ENCODE measurements around the gene MRNIP. TPM values are rescaled to one million over a fixed set of nuclear protein-coding genes. Genes with fewer than 3 reads are reported as not detected.

The MRNIP gene
- polyA plus RNA-seq, 1 donor, result 39.4 TPM

- Histone ChIP-seq H3K9me3 (ENCODE audit: control insufficient read depth, low read depth, low read length) (peaks cover 7% of the 10 kb centered on the region), H3K36me3 (ENCODE audit: control insufficient read depth, insufficient read depth, low read length) (peaks cover 88% of the 10 kb centered on the region), H3K27ac (ENCODE audit: low read length) (no peak overlapping the region), H3K4me1 (ENCODE audit: control insufficient read depth, insufficient read depth, low read length) (no peaks in the 10 kb centered on the region), H3K27me3 (ENCODE audit: control insufficient read depth, insufficient read depth, low read length) (no peaks in the 10 kb centered on the region), H3K4me3 (ENCODE audit: low read length) (no peak overlapping the region)
- no CpG with 5 or more reads among the region's 11 CpGs for WGBS (ENCODE audit: insufficient coverage, low lambda C conversion rate)
- no peak for DNase-seq
Observed at GRCh38 chr5:179887095-179887494, 28.5 kb upstream of the MRNIP start.

GRCh38 chr5:179886190-179886911, 27.7 kb upstream of the MRNIP start:
- WGBS (ENCODE audit: insufficient coverage, low lambda C conversion rate), result 83% methylated on average over 3 of the region's 14 CpGs
- Histone ChIP-seq H3K4me3 (ENCODE audit: low read length) (no peak overlapping the region), H3K36me3 (ENCODE audit: control insufficient read depth, insufficient read depth, low read length) (peaks cover 80% of the 10 kb centered on the region), H3K27ac (ENCODE audit: low read length) (no peak overlapping the region), H3K27me3 (ENCODE audit: control insufficient read depth, insufficient read depth, low read length) (no peaks in the 10 kb centered on the region), H3K4me1 (ENCODE audit: control insufficient read depth, insufficient read depth, low read length) (no peaks in the 10 kb centered on the region), H3K9me3 (ENCODE audit: control insufficient read depth, low read depth, low read length) (peaks cover 7% of the 10 kb centered on the region)
- DNase-seq, result no peak

- no peak for DNase-seq
- H3K27me3 ChIP-seq (ENCODE audit: control insufficient read depth, insufficient read depth, low read length), result no peaks in the 10 kb centered on the region
- no peak overlapping the region for H3K4me3 ChIP-seq (ENCODE audit: low read length)
- peaks cover 7% of the 10 kb centered on the region for H3K9me3 ChIP-seq (ENCODE audit: control insufficient read depth, low read depth, low read length)
- 100% methylated on average over 2 of the region's 13 CpGs for WGBS (ENCODE audit: insufficient coverage, low lambda C conversion rate)
- H3K4me1 ChIP-seq (ENCODE audit: control insufficient read depth, insufficient read depth, low read length), result no peaks in the 10 kb centered on the region
- H3K27ac ChIP-seq (ENCODE audit: low read length), result no peak overlapping the region
- peaks cover 73% of the 10 kb centered on the region for H3K36me3 ChIP-seq (ENCODE audit: control insufficient read depth, insufficient read depth, low read length)
Observed at GRCh38 chr5:179885491-179886090, 27.0 kb upstream of the MRNIP start.

- Histone ChIP-seq H3K4me3 (ENCODE audit: low read length) (no peak overlapping the region), H3K36me3 (ENCODE audit: control insufficient read depth, insufficient read depth, low read length) (peaks cover 68% of the 10 kb centered on the region), H3K4me1 (ENCODE audit: control insufficient read depth, insufficient read depth, low read length) (no peaks in the 10 kb centered on the region), H3K27ac (ENCODE audit: low read length) (no peak overlapping the region), H3K9me3 (ENCODE audit: control insufficient read depth, low read depth, low read length) (peaks cover 7% of the 10 kb centered on the region), H3K27me3 (ENCODE audit: control insufficient read depth, insufficient read depth, low read length) (no peaks in the 10 kb centered on the region)
- WGBS (ENCODE audit: insufficient coverage, low lambda C conversion rate), result 90% methylated on average over 3 of the region's 3 CpGs
- DNase-seq, result no peak
Observed at GRCh38 chr5:179883163-179883562, 24.5 kb upstream of the MRNIP start.

GRCh38 chr5:179882338-179882737, 23.7 kb upstream of the MRNIP start:
- Histone ChIP-seq H3K4me3 (ENCODE audit: low read length) (no peak overlapping the region), H3K27me3 (ENCODE audit: control insufficient read depth, insufficient read depth, low read length) (no peaks in the 10 kb centered on the region), H3K27ac (ENCODE audit: low read length) (no peak overlapping the region), H3K36me3 (ENCODE audit: control insufficient read depth, insufficient read depth, low read length) (peaks cover 67% of the 10 kb centered on the region), H3K9me3 (ENCODE audit: control insufficient read depth, low read depth, low read length) (peaks cover 7% of the 10 kb centered on the region), H3K4me1 (ENCODE audit: control insufficient read depth, insufficient read depth, low read length) (no peaks in the 10 kb centered on the region)
- DNase-seq, result no peak
- WGBS (ENCODE audit: insufficient coverage, low lambda C conversion rate), result no CpG with 5 or more reads among the region's 4 CpGs

GRCh38 chr5:179880848-179881590, 22.4 kb upstream of the MRNIP start:
- no peak for DNase-seq
- H3K4me1 ChIP-seq (ENCODE audit: control insufficient read depth, insufficient read depth, low read length), result no peaks in the 10 kb centered on the region
- H3K4me3 ChIP-seq (ENCODE audit: low read length), result no peak overlapping the region
- peaks cover 61% of the 10 kb centered on the region for H3K36me3 ChIP-seq (ENCODE audit: control insufficient read depth, insufficient read depth, low read length)
- peaks cover 7% of the 10 kb centered on the region for H3K9me3 ChIP-seq (ENCODE audit: control insufficient read depth, low read depth, low read length)
- no CpG with 5 or more reads among the region's 25 CpGs for WGBS (ENCODE audit: insufficient coverage, low lambda C conversion rate)
- H3K27me3 ChIP-seq (ENCODE audit: control insufficient read depth, insufficient read depth, low read length), result no peaks in the 10 kb centered on the region
- no peak overlapping the region for H3K27ac ChIP-seq (ENCODE audit: low read length)

- Histone ChIP-seq H3K27ac (ENCODE audit: low read length) (no peak overlapping the region), H3K9me3 (ENCODE audit: control insufficient read depth, low read depth, low read length) (peaks cover 7% of the 10 kb centered on the region), H3K4me3 (ENCODE audit: low read length) (no peak overlapping the region), H3K36me3 (ENCODE audit: control insufficient read depth, insufficient read depth, low read length) (peaks cover 60% of the 10 kb centered on the region), H3K4me1 (ENCODE audit: control insufficient read depth, insufficient read depth, low read length) (no peaks in the 10 kb centered on the region), H3K27me3 (ENCODE audit: control insufficient read depth, insufficient read depth, low read length) (no peaks in the 10 kb centered on the region)
- 100% methylated on average over 1 of the region's 12 CpGs for WGBS (ENCODE audit: insufficient coverage, low lambda C conversion rate)
- no peak for DNase-seq
Observed at GRCh38 chr5:179880066-179880650, 21.5 kb upstream of the MRNIP start.

GRCh38 chr5:179879690-179880010, 21.0 kb upstream of the MRNIP start:
- peaks cover 60% of the 10 kb centered on the region for H3K36me3 ChIP-seq (ENCODE audit: control insufficient read depth, insufficient read depth, low read length)
- H3K4me3 ChIP-seq (ENCODE audit: low read length), result no peak overlapping the region
- WGBS (ENCODE audit: insufficient coverage, low lambda C conversion rate), result no CpG with 5 or more reads among the region's 13 CpGs
- no peaks in the 10 kb centered on the region for H3K27me3 ChIP-seq (ENCODE audit: control insufficient read depth, insufficient read depth, low read length)
- no peak overlapping the region for H3K27ac ChIP-seq (ENCODE audit: low read length)
- DNase-seq, result no peak
- peaks cover 7% of the 10 kb centered on the region for H3K9me3 ChIP-seq (ENCODE audit: control insufficient read depth, low read depth, low read length)
- H3K4me1 ChIP-seq (ENCODE audit: control insufficient read depth, insufficient read depth, low read length), result no peaks in the 10 kb centered on the region

GRCh38 chr5:179879003-179879689, 20.5 kb upstream of the MRNIP start:
- no peak overlapping the region for H3K27ac ChIP-seq (ENCODE audit: low read length)
- H3K4me1 ChIP-seq (ENCODE audit: control insufficient read depth, insufficient read depth, low read length), result no peaks in the 10 kb centered on the region
- no peaks in the 10 kb centered on the region for H3K27me3 ChIP-seq (ENCODE audit: control insufficient read depth, insufficient read depth, low read length)
- peaks cover 7% of the 10 kb centered on the region for H3K9me3 ChIP-seq (ENCODE audit: control insufficient read depth, low read depth, low read length)
- WGBS (ENCODE audit: insufficient coverage, low lambda C conversion rate), result no CpG with 5 or more reads among the region's 31 CpGs
- peaks cover 60% of the 10 kb centered on the region for H3K36me3 ChIP-seq (ENCODE audit: control insufficient read depth, insufficient read depth, low read length)
- H3K4me3 ChIP-seq (ENCODE audit: low read length), result no peak overlapping the region
- DNase-seq, result no peak
